HG02642 (cell line): ENCODE measurements around the gene PTCH2.

Source experiments
- ATAC-seq: cut with Tn5 transposase; IDR thresholded peaks from one replicate; pipeline ENCODE4 v1.9.1; 2021; ENCODE audit warnings: mild to moderate bottlenecking; ENCODE audit not compliant: unreplicated experiment, poor library complexity

Gene PTCH2

GRCh38 chr1:44784094-44785028 is 58.7 kb downstream of the PTCH2 start:
- peak; percentile 27 for ATAC-seq

GRCh38 chr1:44783697-44784093 is 59.4 kb downstream of the PTCH2 start:
- ATAC-seq: no peak

GRCh38 chr1:44780583-44781121 is 62.4 kb downstream of the PTCH2 start:
- ATAC-seq: no peak

- no peak for ATAC-seq
Measured at GRCh38 chr1:44778705-44779576, 64.1 kb downstream of the PTCH2 start.

- no peak for ATAC-seq
Measured at GRCh38 chr1:44777969-44778635, 65.0 kb downstream of the PTCH2 start.

GRCh38 chr1:44777547-44777946 is 65.5 kb downstream of the PTCH2 start:
- ATAC-seq: no peak

- ATAC-seq: no peak
Measured at GRCh38 chr1:44776730-44777068, 66.4 kb downstream of the PTCH2 start.

GRCh38 chr1:44775930-44776729 is 66.9 kb downstream of the PTCH2 start:
- ATAC-seq: peak; percentile 26

GRCh38 chr1:44775078-44775929 is 67.7 kb downstream of the PTCH2 start, which contains the start of gene RPS8:
RPS8 (plus strand) TSS chr1:44775540; CDS start chr1:44775597, 57 bp downstream.
- ATAC-seq: peak; percentile 88
